WTC11 (cell line): ENCODE measurements around the gene DGKH. TPM values are rescaled to one million over a fixed set of nuclear protein-coding genes. Genes with fewer than 3 reads are reported as not detected.
A peak's percentile ranks its signal among the peaks of the same experiment; 100 is the strongest.

Source experiments
- ATAC-seq: fragments of 200-7000 bp; cut with Tn5 transposase; 2 replicates; pipeline ENCODE4 v1.10.0; 2021; ENCODE audit warnings: mild to moderate bottlenecking, moderate library complexity
- CTCF ChIA-PET: fragments of 300-600 bp; sonication (Branson Sonifier 250); formaldehyde crosslinking; loops from one replicate; lab custom pipeline; 2021; ENCODE audit warnings: antibody characterized with exemption; lab: Charles Lee
- POLR2A ChIA-PET: fragments of 350-600 bp; sonication (Branson Sonifier 250); formaldehyde crosslinking; loops from one replicate; lab custom pipeline; 2021; ENCODE audit warnings: antibody characterized with exemption; lab: Charles Lee
- DNase-seq: peaks from one replicate; pipeline ENCODE4 v3.0.0; 2021; ENCODE audit warnings: low spot score
- H3K27ac Mint-ChIP-seq: 2 replicates; pipeline ENCODE4 v1.8.0; 2021; ENCODE audit warnings: mixed read lengths
- H3K27me3 Mint-ChIP-seq: 2 replicates; pipeline ENCODE4 v1.8.0; 2021; ENCODE audit warnings: low read depth, mild to moderate bottlenecking, moderate library complexity, mixed read lengths
- H3K36me3 Mint-ChIP-seq: 2 replicates; pipeline ENCODE4 v1.8.0; 2021; ENCODE audit warnings: mixed read lengths
- H3K4me1 Mint-ChIP-seq: 2 replicates; pipeline ENCODE4 v1.8.0; 2022; ENCODE audit warnings: mixed read lengths
- H3K4me3 Mint-ChIP-seq: 2 replicates; pipeline ENCODE4 v1.8.0; 2021; ENCODE audit warnings: mild to moderate bottlenecking, moderate library complexity, mixed read lengths
- H3K9me3 Mint-ChIP-seq: 2 replicates; pipeline ENCODE4 v1.8.0; 2021; ENCODE audit warnings: mixed read lengths
- ARID4B ChIP-seq: sonication (generic); formaldehyde crosslinking; IDR thresholded peaks from 2 replicates; pipeline ENCODE4 v1.8.0; 2023; ENCODE audit warnings: missing genetic modification reagents, mild to moderate bottlenecking, borderline replicate concordance
- CREB1 ChIP-seq: sonication (generic); formaldehyde crosslinking; IDR thresholded peaks from 2 replicates; pipeline ENCODE4 v1.8.0; 2023; ENCODE audit warnings: mild to moderate bottlenecking, missing genetic modification reagents
- CTCF ChIP-seq: fragments of 200-600 bp; IDR thresholded peaks from 2 replicates; pipeline ENCODE4 v1.8.0; 2022; ENCODE audit warnings: antibody characterized with exemption
- E2F1 ChIP-seq: sonication (generic); formaldehyde crosslinking; IDR thresholded peaks from 2 replicates; pipeline ENCODE4 v1.8.0; 2022; ENCODE audit warnings: mild to moderate bottlenecking, missing genetic modification reagents
- EMX1 ChIP-seq: fragments of 250-450 bp; sonication (Bioruptor Pico); IDR thresholded peaks from 2 replicates; pipeline ENCODE4 v1.8.0; 2021; ENCODE audit warnings: mild to moderate bottlenecking
- ESRRA ChIP-seq: sonication (generic); formaldehyde crosslinking; IDR thresholded peaks from 2 replicates; pipeline ENCODE4 v1.8.1; 2022; ENCODE audit warnings: mild to moderate bottlenecking, missing genetic modification reagents, borderline replicate concordance
- GRHL2 ChIP-seq: fragments of 250-450 bp; sonication (Bioruptor Pico); IDR thresholded peaks from 2 replicates; pipeline ENCODE4 v1.8.0; 2022; ENCODE audit warnings: mild to moderate bottlenecking, moderate library complexity; ENCODE audit not compliant: insufficient replicate concordance, severe bottlenecking
- GTF2I ChIP-seq: fragments of 250-450 bp; sonication (Bioruptor Pico); conservative IDR thresholded peaks from 2 replicates; pipeline ENCODE4 v1.4.0; 2021; ENCODE audit warnings: mild to moderate bottlenecking
- HMGXB4 ChIP-seq: sonication (generic); formaldehyde crosslinking; IDR thresholded peaks from 2 replicates; pipeline ENCODE4 v1.8.1; 2023; ENCODE audit warnings: mild to moderate bottlenecking, moderate library complexity, missing genetic modification reagents
- KAT7 ChIP-seq: sonication (generic); formaldehyde crosslinking; IDR thresholded peaks from 2 replicates; pipeline ENCODE4 v1.8.1; 2023; ENCODE audit warnings: missing genetic modification reagents, mild to moderate bottlenecking, borderline replicate concordance
- PRDM15 ChIP-seq: sonication (generic); formaldehyde crosslinking; IDR thresholded peaks from 2 replicates; pipeline ENCODE4 v1.8.0; 2022; ENCODE audit warnings: missing genetic modification reagents
- PREB ChIP-seq: sonication (generic); formaldehyde crosslinking; IDR thresholded peaks from 2 replicates; pipeline ENCODE4 v1.8.1; 2022; ENCODE audit warnings: mild to moderate bottlenecking, missing genetic modification reagents, moderate library complexity, borderline replicate concordance
- TEAD1 ChIP-seq: sonication (generic); formaldehyde crosslinking; IDR thresholded peaks from 2 replicates; pipeline ENCODE4 v1.8.0; 2022; ENCODE audit warnings: mild to moderate bottlenecking, missing genetic modification reagents
- ZNF512 ChIP-seq: sonication (generic); formaldehyde crosslinking; IDR thresholded peaks from 2 replicates; pipeline ENCODE4 v1.8.1; 2022; ENCODE audit warnings: missing genetic modification reagents, borderline replicate concordance
- ZNF532 ChIP-seq: fragments of 250-450 bp; sonication (Bioruptor Pico); IDR thresholded peaks from 2 replicates; pipeline ENCODE4 v1.9.0; 2021; ENCODE audit warnings: mild to moderate bottlenecking, borderline replicate concordance
- total RNA-seq: library from RNA; stranded (reverse); gene quantifications from 3 replicates; pipeline ENCODE4 v1.2.3, GENCODE V29; 2021

DGKH gene
- total RNA-seq, 1 experiment from 2014 or later = 7.6 TPM

- ChIA-PET POLR2A (interaction anchor here (0.6 to 1.5 kb wide), 2 partner anchors 36 to 51 kb away, joined by 3 to 4 read pairs; partner anchors contain the start of gene VWA8), CTCF (interaction anchor here (0.5 to 1.5 kb wide), 4 partner anchors 39 to 343 kb away, joined by 3 to 4 read pairs (median 4); no protein-coding TSS in a partner anchor)
- DNase-seq = peak; percentile 29
- peak; percentile 89 for ATAC-seq
- H3K36me3 Mint-ChIP-seq = no peaks in the 10 kb centered on the region
- H3K27ac Mint-ChIP-seq = no peak overlapping the region
- peaks cover 15% of the 10 kb centered on the region for H3K4me1 Mint-ChIP-seq
- H3K27me3 Mint-ChIP-seq = no peaks in the 10 kb centered on the region
- peak overlapping the region; percentile 46 for H3K4me3 Mint-ChIP-seq
- no peaks in the 10 kb centered on the region for H3K9me3 Mint-ChIP-seq
- TF ChIP-seq TEAD1 (CRISPR knock-in tag) (no peak), ZNF532 (CRISPR knock-in tag) (no peak), GRHL2 (CRISPR knock-in tag) (no peak), ESRRA (CRISPR knock-in tag) (no peak), KAT7 (no peak), CREB1 (CRISPR knock-in tag) (no peak), PREB (CRISPR knock-in tag) (no peak), PRDM15 (no peak), ARID4B (CRISPR knock-in tag) (no peak), ZNF512 (CRISPR knock-in tag) (no peak), CTCF (no peak), HMGXB4 (CRISPR knock-in tag) (no peak), GTF2I (CRISPR knock-in tag) (no peak), EMX1 (CRISPR knock-in tag) (no peak), E2F1 (CRISPR knock-in tag) (no peak)
Observed at GRCh38 chr13:42011601-42012350, 36.7 kb upstream of the DGKH start.
